GM04504 (cell line): ENCODE measurements around the gene SLC26A4.

Source experiments
- DNase-seq: peaks from one replicate; pipeline ENCODE4 v3.0.0-alpha.2; 2012; ENCODE audit warnings: low read depth

Gene SLC26A4

DNA sequence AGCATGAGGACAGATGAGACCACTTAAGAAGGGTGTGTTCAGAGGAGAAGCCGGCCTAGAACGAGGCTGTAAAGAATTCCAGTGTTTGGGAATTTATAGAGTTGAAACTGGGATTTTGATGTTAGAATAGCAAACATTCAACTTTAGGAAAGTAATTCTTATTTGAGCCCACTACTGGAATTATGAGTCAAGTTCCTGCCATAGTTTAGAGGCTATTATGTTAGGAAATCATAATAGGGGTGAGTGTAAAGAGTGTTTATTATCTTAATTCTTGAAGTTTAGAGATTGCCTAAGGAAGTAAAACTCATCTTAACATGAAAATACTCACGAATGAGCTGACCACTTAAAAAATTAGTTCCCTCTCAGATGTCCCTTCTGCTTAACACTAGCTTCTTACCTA lies 85.4 kb downstream of the SLC26A4 start:
- DNase-seq, result no peak

- DNase-seq, result no peak
Observed at GRCh38 chr7:107751113-107751512, 90.5 kb downstream of the SLC26A4 start.

DNA sequence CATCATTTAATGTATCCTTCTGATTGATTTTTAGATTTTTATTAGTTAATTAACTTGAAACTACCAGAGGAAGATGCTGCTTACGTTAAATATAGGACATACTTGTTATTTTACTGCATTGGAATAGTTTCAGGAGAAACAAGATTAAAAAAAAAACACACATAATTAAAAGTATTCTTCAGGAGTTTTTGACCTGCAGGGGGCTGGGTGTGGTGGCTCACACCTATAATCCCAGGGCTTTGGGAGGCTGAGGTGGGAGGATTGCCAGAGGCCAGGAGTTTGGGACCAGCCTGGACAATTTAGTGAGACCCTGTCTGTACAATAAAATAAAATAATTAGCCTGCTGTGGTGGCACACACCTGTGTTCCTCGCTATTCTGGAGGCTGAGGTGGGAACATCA lies 94.0 kb downstream of the SLC26A4 start:
- no peak for DNase-seq

GRCh38 chr7:107758667-107759066 lies 98.0 kb downstream of the SLC26A4 start:
- DNase-seq, result no peak

DNA sequence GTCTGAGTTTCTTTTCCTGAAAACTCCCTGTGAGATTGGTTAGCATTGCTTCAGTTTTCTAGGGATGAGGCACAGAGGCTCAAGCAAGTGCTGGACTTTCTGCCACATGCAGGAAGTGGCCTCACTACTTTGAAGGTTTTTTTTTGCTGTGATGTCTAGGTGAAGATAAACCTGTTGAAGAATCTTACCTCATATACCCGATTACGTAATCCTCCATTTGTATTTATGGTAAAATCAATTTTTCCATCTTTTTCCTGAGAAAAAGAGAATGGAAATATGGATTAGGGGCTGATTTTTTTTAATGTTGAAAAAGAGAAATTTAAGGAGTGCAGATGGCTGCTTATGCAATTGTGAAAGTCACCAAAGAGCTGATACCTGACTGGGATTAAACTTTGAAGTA lies 106.8 kb downstream of the SLC26A4 start:
- no peak for DNase-seq
